Measurements from ENCODE around the gene STX12. TPM values are rescaled to one million over a fixed set of nuclear protein-coding genes. Genes with fewer than 3 reads are reported as not detected.

STX12 gene
- 55.7 and 58.2 TPM in 2 replicates for total RNA-seq

GRCh38 chr1:27772932-27773825 is at the start of gene STX12:
TSS of gene STX12 (plus strand) at chr1:27773219. CDS start at chr1:27773308, 89 bp downstream.

GRCh38 chr1:27725374-27726172 is 47.4 kb upstream of the STX12 start, which contains the start of gene FAM76A:
TSS of gene FAM76A (plus strand) at chr1:27725961. CDS start at chr1:27726081, 120 bp downstream.

DNA sequence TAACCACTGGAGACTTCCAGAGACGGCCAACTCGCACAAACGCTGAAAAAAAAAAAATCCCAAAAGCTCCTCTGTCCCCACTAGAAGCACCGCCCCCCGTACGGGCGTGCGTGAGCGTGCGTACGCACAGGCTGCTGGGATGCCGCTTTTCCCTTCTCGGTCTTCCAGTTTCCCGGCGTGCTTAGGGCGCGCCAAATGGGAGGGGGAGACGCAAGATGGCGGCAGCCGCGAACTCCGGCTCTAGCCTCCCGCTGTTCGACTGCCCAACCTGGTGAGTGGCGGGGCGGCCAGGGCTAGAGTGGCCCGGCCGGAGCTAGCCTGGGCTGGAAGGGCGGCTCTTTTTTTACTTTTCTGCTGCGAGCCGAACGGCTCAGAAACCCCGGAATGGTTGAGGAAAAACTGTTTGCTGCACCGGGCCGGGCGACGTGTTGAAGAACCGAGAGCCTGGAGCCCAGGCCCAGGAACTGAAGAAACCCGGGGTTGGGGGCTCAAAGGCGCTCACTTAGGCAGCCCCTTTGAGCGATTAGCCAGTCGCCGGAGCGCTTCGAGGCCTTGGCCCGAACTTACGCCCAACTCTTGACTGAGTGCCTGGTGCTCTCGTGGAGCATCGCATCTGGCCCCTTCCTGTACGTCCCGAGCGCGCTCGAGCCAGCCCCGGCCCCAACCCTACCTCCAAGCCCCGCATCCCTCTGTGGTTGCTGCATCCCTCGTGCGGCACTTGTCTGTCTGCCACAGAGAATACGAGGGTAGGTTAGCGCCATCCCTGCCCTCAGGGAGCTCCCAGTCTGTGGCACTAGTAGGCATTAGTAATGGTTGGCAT is 57.8 kb downstream of the STX12 start, which contains the start of gene PPP1R8:
Gene PPP1R8 (plus strand): TSS at position 162 of the 820 bp plus-strand sequence. CDS start 54 bp downstream, at position 216.

GRCh38 chr1:27872059-27872801 is 99.2 kb downstream of the STX12 start, which contains the start of gene THEMIS2:
TSS of gene THEMIS2 (plus strand) at chr1:27872544. CDS start at chr1:27872572, 28 bp downstream.

Other genes with a start within 250 kb of the STX12 start
- gene AHDC1, start 169.1 kb upstream of the STX12 start, total RNA-seq, result 3.7 and 5.8 TPM in 2 replicates
- gene FGR, start 138.0 kb upstream of the STX12 start, total RNA-seq, result 0.22 and 0.26 TPM in 2 replicates
- gene IFI6, start 101.0 kb upstream of the STX12 start, total RNA-seq, result 15.5 and 20.7 TPM in 2 replicates
- 8.3 and 10.0 TPM in 2 replicates for gene FAM76A, start 47.3 kb upstream of the STX12 start, total RNA-seq
- gene PPP1R8, start 57.6 kb downstream of the STX12 start, total RNA-seq, result 46.1 and 50.6 TPM in 2 replicates
- 34.7 and 39.4 TPM in 2 replicates for gene THEMIS2, start 99.3 kb downstream of the STX12 start, total RNA-seq
- gene RPA2, start 141.4 kb downstream of the STX12 start, total RNA-seq, result 32.0 and 42.5 TPM in 2 replicates
- gene SMPDL3B, start 161.8 kb downstream of the STX12 start, total RNA-seq, result 0.22 and 0.60 TPM in 2 replicates
- 5.2 and 5.9 TPM in 2 replicates for gene XKR8, start 186.8 kb downstream of the STX12 start, total RNA-seq

Data from dermis lymphatic vessel endothelial cell (primary cell).